NCI-H1436 treated with DMSO at 0.1 percent for 48 hours (cell line): Measurements from ENCODE around the gene CAPN7.

Experiments
- DNase-seq: peaks from one replicate; lab custom pipeline; 2025; lab: John Stamatoyannopoulos, UW

CAPN7 gene

DNA sequence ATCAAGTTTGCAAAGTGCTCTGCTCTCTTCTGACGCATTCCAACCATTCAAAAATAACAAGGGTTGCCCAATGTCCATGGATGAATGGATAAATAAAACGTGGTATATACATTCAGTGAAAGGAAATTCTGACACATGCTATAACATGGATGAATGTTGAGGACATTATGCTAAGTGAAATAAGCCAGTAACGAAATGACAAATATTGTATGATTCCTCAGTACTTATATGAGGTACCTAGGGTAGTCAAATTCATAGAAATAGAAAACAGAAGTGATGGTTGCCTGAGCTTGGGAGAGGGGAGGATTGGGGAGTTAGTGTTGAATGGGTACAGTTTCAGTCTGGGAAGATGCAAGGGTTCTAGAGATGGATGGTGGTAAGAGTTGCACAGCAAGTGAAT, 92.5 kb downstream of the CAPN7 start:
- no peak for DNase-seq

DNA sequence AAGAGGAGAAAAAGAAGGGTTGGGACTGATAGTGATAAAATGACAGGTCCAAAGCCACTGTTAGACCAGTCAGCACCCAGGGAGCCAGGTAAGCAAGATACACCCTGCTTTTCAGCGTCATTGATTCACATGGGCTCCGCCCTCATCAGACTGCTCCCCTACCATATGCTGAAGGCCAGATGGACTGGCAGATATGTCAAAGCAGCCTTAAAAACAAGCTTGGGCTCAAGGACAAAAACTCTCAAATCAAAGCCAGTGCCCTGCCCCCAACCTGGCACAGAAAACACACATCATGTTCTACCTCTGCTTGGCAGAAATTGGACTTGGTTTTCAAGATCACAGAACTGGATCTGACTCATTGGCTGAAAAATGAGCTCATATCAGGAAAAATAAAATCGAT, 93.0 kb downstream of the CAPN7 start:
- DNase-seq: no peak

DNA sequence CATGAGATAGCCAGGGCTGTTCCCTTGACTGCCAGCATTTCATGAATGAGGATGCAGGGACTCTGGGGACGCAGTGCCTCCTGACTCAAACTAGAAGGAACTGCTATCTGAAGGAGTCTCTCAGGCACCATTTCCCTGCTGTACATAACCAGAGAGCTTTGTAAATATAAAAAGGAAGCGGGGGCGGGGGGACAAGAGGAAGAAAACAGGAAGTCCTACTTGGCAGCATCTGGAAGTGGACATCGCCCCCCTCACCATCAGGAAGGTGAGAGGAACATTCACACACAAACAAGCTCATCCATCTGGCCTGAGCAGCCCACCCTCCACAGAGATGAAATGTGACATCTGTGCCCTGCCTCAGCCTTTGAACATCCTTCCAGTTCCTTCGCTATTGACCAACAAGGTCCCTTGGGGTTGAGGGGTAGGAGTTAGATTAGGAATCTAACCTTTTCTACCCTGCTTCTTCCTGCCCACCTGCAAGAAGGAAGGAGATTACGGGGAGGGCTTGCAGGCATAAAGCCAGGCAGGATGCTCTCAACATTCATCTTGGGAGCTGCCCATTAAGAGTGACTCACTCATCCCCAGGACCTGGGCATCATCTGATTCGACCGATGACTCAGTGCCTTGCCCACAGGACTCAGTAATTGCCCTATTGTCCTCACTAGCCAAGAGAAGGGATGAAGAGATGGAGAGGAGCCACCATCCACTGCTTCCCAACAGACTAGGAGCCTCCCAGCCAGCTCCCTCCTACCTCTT, 94.5 kb downstream of the CAPN7 start:
- DNase-seq: no peak

DNA sequence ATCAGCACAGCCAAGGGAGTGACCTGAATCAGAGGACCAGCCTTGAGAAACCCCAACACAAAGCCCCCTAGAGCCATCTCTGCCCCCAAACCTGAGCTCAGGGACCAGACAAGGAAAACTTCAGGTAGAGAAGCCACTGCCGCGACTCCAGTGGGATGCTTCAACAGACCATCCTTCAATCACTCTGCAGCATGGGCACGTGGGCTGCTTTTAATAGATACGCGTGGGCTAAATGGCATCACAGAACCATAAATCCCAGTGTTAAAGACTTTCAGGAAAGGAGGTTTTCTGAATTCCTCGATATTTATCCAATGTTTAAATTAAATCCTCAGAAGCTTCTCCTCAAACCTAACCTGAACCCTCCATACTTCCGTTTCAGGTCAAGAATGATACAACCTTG, 95.7 kb downstream of the CAPN7 start:
- no peak for DNase-seq
